Chondrocyte (in vitro differentiated cells): ENCODE measurements around the gene KRTAP12-3. TPM values are rescaled to one million over a fixed set of nuclear protein-coding genes. Genes with fewer than 3 reads are reported as not detected.

ENCODE experiments used
- DNase-seq: peaks from one replicate; pipeline ENCODE4 v3.0.0; 2021; ENCODE audit warnings: mixed read lengths, low spot score
- H3K27ac Mint-ChIP-seq: one replicate; pipeline ENCODE4 v1.8.0; 2021; ENCODE audit warnings: mild to moderate bottlenecking, moderate library complexity, mixed read lengths; ENCODE audit not compliant: unreplicated experiment
- H3K27me3 Mint-ChIP-seq: 2 replicates; pipeline ENCODE4 v1.8.0; 2021; ENCODE audit warnings: low read depth, mixed read lengths
- H3K36me3 Mint-ChIP-seq: 2 replicates; pipeline ENCODE4 v1.8.0; 2021; ENCODE audit warnings: low read depth, mixed read lengths
- H3K4me1 Mint-ChIP-seq: 2 replicates; pipeline ENCODE4 v1.8.0; 2021; ENCODE audit warnings: low read depth, mild to moderate bottlenecking, mixed read lengths
- H3K4me3 Mint-ChIP-seq: one replicate; pipeline ENCODE4 v1.8.0; 2021; ENCODE audit warnings: mild to moderate bottlenecking, moderate library complexity, mixed read lengths; ENCODE audit not compliant: unreplicated experiment
- H3K9me3 Mint-ChIP-seq: 2 replicates; pipeline ENCODE4 v1.8.0; 2021; ENCODE audit warnings: low read depth, mixed read lengths
- CTCF ChIP-seq: fragments of 200-600 bp; sonication (generic); IDR thresholded peaks from 2 replicates; pipeline ENCODE4 v1.5.0; 2021; ENCODE audit warnings: antibody characterized with exemption, mild to moderate bottlenecking, moderate library complexity
- total RNA-seq: library from RNA; stranded (reverse); gene quantifications from 3 replicates; pipeline ENCODE4 v1.2.1, GENCODE V29; 2021

The KRTAP12-3 gene
- total RNA-seq, 1 donor from 2014 or later, result not detected

GRCh38 chr21:44670642-44671432 is 13.1 kb downstream of the KRTAP12-3 start:
- no peak for TF ChIP-seq CTCF
- no peak overlapping the region for H3K4me3 Mint-ChIP-seq
- H3K4me1 Mint-ChIP-seq, result no peaks in the 10 kb centered on the region
- H3K27ac Mint-ChIP-seq, result no peak overlapping the region
- peaks cover 3% of the 10 kb centered on the region for H3K36me3 Mint-ChIP-seq
- H3K9me3 Mint-ChIP-seq, result peaks cover 36% of the 10 kb centered on the region
- DNase-seq, result no peak
- H3K27me3 Mint-ChIP-seq, result peaks cover 31% of the 10 kb centered on the region

- Mint-ChIP-seq H3K27me3 (peaks cover 41% of the 10 kb centered on the region), H3K4me3 (no peak overlapping the region), H3K4me1 (no peaks in the 10 kb centered on the region), H3K27ac (no peak overlapping the region), H3K9me3 (peaks cover 36% of the 10 kb centered on the region), H3K36me3 (peaks cover 3% of the 10 kb centered on the region)
- no peak for TF ChIP-seq CTCF
- DNase-seq, result no peak
Measured at GRCh38 chr21:44671911-44672310, 14.2 kb downstream of the KRTAP12-3 start.

GRCh38 chr21:44677881-44678280 is 20.1 kb downstream of the KRTAP12-3 start:
- no peak overlapping the region for H3K4me3 Mint-ChIP-seq
- H3K27ac Mint-ChIP-seq, result no peak overlapping the region
- H3K4me1 Mint-ChIP-seq, result no peaks in the 10 kb centered on the region
- no peak for TF ChIP-seq CTCF
- H3K27me3 Mint-ChIP-seq, result peaks cover 69% of the 10 kb centered on the region
- H3K36me3 Mint-ChIP-seq, result peaks cover 3% of the 10 kb centered on the region
- no peak for DNase-seq
- peaks cover 14% of the 10 kb centered on the region for H3K9me3 Mint-ChIP-seq

GRCh38 chr21:44681152-44681551 is 23.4 kb downstream of the KRTAP12-3 start:
- no peak for DNase-seq
- Mint-ChIP-seq H3K4me3 (no peak overlapping the region), H3K4me1 (no peaks in the 10 kb centered on the region), H3K36me3 (peaks cover 3% of the 10 kb centered on the region), H3K9me3 (no peaks in the 10 kb centered on the region), H3K27me3 (peaks cover 73% of the 10 kb centered on the region), H3K27ac (no peak overlapping the region)
- TF ChIP-seq CTCF, result no peak

GRCh38 chr21:44681861-44682579 is 24.3 kb downstream of the KRTAP12-3 start, which contains the start of gene KRTAP12-1:
Gene KRTAP12-1, minus strand, starts transcription at chr21:44682163. Its CDS starts 40 bp downstream, at chr21:44682123.
- Mint-ChIP-seq H3K9me3 (no peaks in the 10 kb centered on the region), H3K4me3 (no peak within 1 kb of the TSS), H3K4me1 (no peaks in the 10 kb centered on the region), H3K27me3 (peaks cover 71% of the 10 kb centered on the region), H3K36me3 (peaks cover 4% of the 10 kb centered on the region), H3K27ac (no peak within 1 kb of the TSS)
- no peak for TF ChIP-seq CTCF
- DNase-seq, result no peak
